OCI-LY1 (cell line): ENCODE results near the gene MAGEA2.
"Not testable (repeated sequence)": the region's sequence is repeated elsewhere in the genome, so short reads cannot be mapped to it uniquely, and the experiment has no call there.

Experiments
- H2AFZ ChIP-seq: fragments of 200-600 bp; sonication (generic), shearing (Covaris generic); 2 replicates; pipeline ENCODE4 v1.6.0; 2014; ENCODE audit warnings: antibody characterized with exemption, mild to moderate bottlenecking, low read length
- H3F3A ChIP-seq: fragments of 200-600 bp; sonication (generic), shearing (Covaris generic); 2 replicates; pipeline ENCODE4 v1.6.0; 2014; ENCODE audit warnings: mild to moderate bottlenecking, antibody characterized with exemption, low read length, moderate library complexity; ENCODE audit not compliant: insufficient read depth
- H3K27ac ChIP-seq: fragments of 200-600 bp; sonication (generic); 2 replicates; pipeline ENCODE4 v1.5.1; 2014; ENCODE audit warnings: low read length, mixed run types, mild to moderate bottlenecking, low read depth; ENCODE audit not compliant: poor library complexity, severe bottlenecking
- H3K27me3 ChIP-seq: fragments of 200-600 bp; sonication (generic); 2 replicates; pipeline ENCODE4 v1.6.0; 2014; ENCODE audit warnings: antibody characterized with exemption, mild to moderate bottlenecking, low read length, moderate library complexity; ENCODE audit not compliant: insufficient read depth
- H3K36me3 ChIP-seq: fragments of 200-600 bp; sonication (generic); 2 replicates; pipeline ENCODE4 v1.6.1; 2014; ENCODE audit warnings: mild to moderate bottlenecking, antibody characterized with exemption, low read length, moderate library complexity, mixed read lengths; ENCODE audit not compliant: insufficient read depth
- H3K4me1 ChIP-seq: fragments of 200-600 bp; sonication (generic); 2 replicates; pipeline ENCODE4 v1.5.1; 2014; ENCODE audit warnings: mild to moderate bottlenecking, low read length, moderate library complexity; ENCODE audit not compliant: insufficient read depth, severe bottlenecking
- H3K4me2 ChIP-seq: fragments of 200-600 bp; sonication (generic), shearing (Covaris generic); 2 replicates; pipeline ENCODE4 v1.6.1; 2014; ENCODE audit warnings: low read length
- H3K4me3 ChIP-seq: fragments of 200-600 bp; sonication (generic); 2 replicates; pipeline ENCODE4 v1.5.1; 2014; ENCODE audit warnings: low read length, low read depth, mild to moderate bottlenecking, mixed read lengths; ENCODE audit not compliant: poor library complexity, severe bottlenecking
- H3K79me2 ChIP-seq: fragments of 200-600 bp; shearing (Covaris generic); 2 replicates; pipeline ENCODE4 v1.6.1; 2016; ENCODE audit warnings: mixed run types, low read length, mixed read lengths; ENCODE audit not compliant: insufficient read depth
- H3K9ac ChIP-seq: fragments of 200-600 bp; sonication (generic), shearing (Covaris generic); 2 replicates; pipeline ENCODE4 v1.6.1; 2014; ENCODE audit warnings: mild to moderate bottlenecking, low read length, mixed read lengths
- H3K9me2 ChIP-seq: fragments of 200-600 bp; sonication (generic), shearing (Covaris generic); 2 replicates; pipeline ENCODE4 v1.6.1; 2014; ENCODE audit warnings: low read depth, mild to moderate bottlenecking, low read length, mixed read lengths
- H3K9me3 ChIP-seq: fragments of 200-600 bp; shearing (Covaris generic); 2 replicates; pipeline ENCODE4 v1.6.1; 2014; ENCODE audit warnings: low read length, mixed read lengths
- H4K20me1 ChIP-seq: fragments of 200-600 bp; sonication (generic), shearing (Covaris generic); 2 replicates; pipeline ENCODE4 v1.6.0; 2016; ENCODE audit warnings: mild to moderate bottlenecking, low read length; ENCODE audit not compliant: insufficient read depth
- CTCF ChIP-seq: fragments of 200-600 bp; sonication (generic), shearing (Covaris generic); IDR thresholded peaks from 2 replicates; pipeline ENCODE4 v1.5.1; 2017; ENCODE audit warnings: mild to moderate bottlenecking, antibody characterized with exemption, low read length, moderate library complexity, mixed read lengths
- EZH2 ChIP-seq: fragments of 200-600 bp; sonication (generic), shearing (Covaris generic); IDR thresholded peaks from 2 replicates; pipeline ENCODE4 v1.8.0; 2017; ENCODE audit warnings: borderline replicate concordance, mixed run types, mild to moderate bottlenecking, antibody characterized with exemption, low read length, moderate library complexity, mixed read lengths

MAGEA2 gene

GRCh38 chrX:152753686-152754650, at the start of gene MAGEA2:
TSS of gene MAGEA2 (minus strand) at chrX:152753842. CDS start at chrX:152751363, 2,479 bp downstream.
- H3K9me2 ChIP-seq, H3K9ac ChIP-seq, H3K9me3 ChIP-seq, H3K79me2 ChIP-seq, H3F3A ChIP-seq, H3K27ac ChIP-seq, H3K27me3 ChIP-seq, H4K20me1 ChIP-seq, H3K4me1 ChIP-seq, H3K4me3 ChIP-seq, H2AFZ ChIP-seq, H3K4me2 ChIP-seq, H3K36me3 ChIP-seq: not testable (repeated sequence)

GRCh38 chrX:152798945-152799344, 45.3 kb upstream of the MAGEA2 start:
- H3K9me2 ChIP-seq, result no peaks in the 10 kb centered on the region
- H3K4me1 ChIP-seq, result no peaks in the 10 kb centered on the region
- H3K27me3 ChIP-seq, result no peaks in the 10 kb centered on the region
- no peak overlapping the region for H3K27ac ChIP-seq
- no peak overlapping the region for H3K4me3 ChIP-seq
- H4K20me1 ChIP-seq, result no peaks in the 10 kb centered on the region
- no peak overlapping the region for H3K4me2 ChIP-seq
- no peak overlapping the region for H2AFZ ChIP-seq
- H3K79me2 ChIP-seq, result no peaks in the 10 kb centered on the region
- TF ChIP-seq CTCF, result no peak
- no peak for TF ChIP-seq EZH2
- no peaks in the 10 kb centered on the region for H3K9me3 ChIP-seq
- H3K9ac ChIP-seq, result no peak overlapping the region
- H3K36me3 ChIP-seq, result no peaks in the 10 kb centered on the region
- no peaks in the 10 kb centered on the region for H3F3A ChIP-seq

GRCh38 chrX:152787062-152787461, 33.4 kb upstream of the MAGEA2 start:
- H3K36me3 ChIP-seq, H3K9ac ChIP-seq, H3K27me3 ChIP-seq, H3K4me3 ChIP-seq, H3K9me3 ChIP-seq, H3F3A ChIP-seq, H2AFZ ChIP-seq, H3K4me1 ChIP-seq, H3K9me2 ChIP-seq, H4K20me1 ChIP-seq, H3K79me2 ChIP-seq, H3K27ac ChIP-seq, H3K4me2 ChIP-seq: not testable (repeated sequence)

GRCh38 chrX:152769549-152770289, 16.1 kb upstream of the MAGEA2 start, which contains the start of gene MAGEA6:
TSS of gene MAGEA6 (minus strand) at chrX:152769689. CDS start at chrX:152767650, 2,039 bp downstream.
- not testable (repeated sequence) for H3K36me3 ChIP-seq, H3K9me3 ChIP-seq, H3K9me2 ChIP-seq, H3K4me2 ChIP-seq, H3K27ac ChIP-seq, H3K9ac ChIP-seq, H3F3A ChIP-seq, H3K79me2 ChIP-seq, H3K27me3 ChIP-seq, H4K20me1 ChIP-seq, H3K4me3 ChIP-seq, H2AFZ ChIP-seq, H3K4me1 ChIP-seq

- not testable (repeated sequence) for H4K20me1 ChIP-seq, H2AFZ ChIP-seq, H3K4me3 ChIP-seq, H3F3A ChIP-seq, H3K9me2 ChIP-seq, H3K4me1 ChIP-seq, H3K9ac ChIP-seq, H3K27me3 ChIP-seq, H3K4me2 ChIP-seq, H3K9me3 ChIP-seq, H3K36me3 ChIP-seq, H3K79me2 ChIP-seq, H3K27ac ChIP-seq
Observed at GRCh38 chrX:152766562-152766961, 12.9 kb upstream of the MAGEA2 start.

- not testable (repeated sequence) for H3K79me2 ChIP-seq, H3K9ac ChIP-seq, H3K4me1 ChIP-seq, H3K9me2 ChIP-seq, H4K20me1 ChIP-seq, H3K27me3 ChIP-seq, H3K4me3 ChIP-seq, H3K9me3 ChIP-seq, H3K36me3 ChIP-seq, H3K4me2 ChIP-seq, H3F3A ChIP-seq, H3K27ac ChIP-seq, H2AFZ ChIP-seq
Observed at GRCh38 chrX:152761582-152761981, 7.9 kb upstream of the MAGEA2 start.
